ENCODE results near the gene CCL21.

DNA sequence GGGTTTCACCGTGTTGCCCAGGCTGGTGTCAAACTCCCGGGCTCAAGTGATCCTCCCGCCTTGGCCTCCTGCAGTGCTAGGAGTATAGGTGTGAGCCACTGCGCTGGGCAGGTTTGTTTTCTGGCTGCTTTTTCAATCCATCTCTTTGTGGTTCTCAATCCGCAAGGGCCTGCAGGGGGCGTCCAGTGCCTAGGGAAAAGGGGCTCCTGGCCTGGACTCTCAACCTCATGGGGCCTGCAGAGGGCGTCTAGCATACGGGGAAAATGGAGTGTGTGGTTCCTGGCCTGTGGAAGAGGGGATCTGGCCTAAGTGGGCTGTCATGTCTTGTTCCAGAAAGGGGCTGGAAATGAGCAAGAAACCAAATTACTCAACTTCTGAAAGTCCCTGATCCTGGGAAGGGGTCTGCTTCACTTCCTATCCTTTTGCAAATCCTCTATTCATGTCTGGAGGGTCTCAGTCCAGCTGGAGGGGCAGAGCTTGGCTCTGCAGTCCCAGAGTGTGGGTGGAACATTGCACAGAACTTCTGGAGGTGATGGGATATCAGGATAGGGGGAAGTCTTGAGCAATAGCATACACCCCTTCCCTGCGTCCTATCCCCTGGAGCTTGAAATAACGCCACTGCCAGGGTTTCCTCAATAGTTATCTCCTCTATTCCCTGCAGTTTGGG lies 34.8 kb downstream of the CCL21 start:
- no peak for TF ChIP-seq E2F5 (CRISPR knock-in tag; IDR thresholded peaks at IDR 0.05)
- TF ChIP-seq, protein P1, sequence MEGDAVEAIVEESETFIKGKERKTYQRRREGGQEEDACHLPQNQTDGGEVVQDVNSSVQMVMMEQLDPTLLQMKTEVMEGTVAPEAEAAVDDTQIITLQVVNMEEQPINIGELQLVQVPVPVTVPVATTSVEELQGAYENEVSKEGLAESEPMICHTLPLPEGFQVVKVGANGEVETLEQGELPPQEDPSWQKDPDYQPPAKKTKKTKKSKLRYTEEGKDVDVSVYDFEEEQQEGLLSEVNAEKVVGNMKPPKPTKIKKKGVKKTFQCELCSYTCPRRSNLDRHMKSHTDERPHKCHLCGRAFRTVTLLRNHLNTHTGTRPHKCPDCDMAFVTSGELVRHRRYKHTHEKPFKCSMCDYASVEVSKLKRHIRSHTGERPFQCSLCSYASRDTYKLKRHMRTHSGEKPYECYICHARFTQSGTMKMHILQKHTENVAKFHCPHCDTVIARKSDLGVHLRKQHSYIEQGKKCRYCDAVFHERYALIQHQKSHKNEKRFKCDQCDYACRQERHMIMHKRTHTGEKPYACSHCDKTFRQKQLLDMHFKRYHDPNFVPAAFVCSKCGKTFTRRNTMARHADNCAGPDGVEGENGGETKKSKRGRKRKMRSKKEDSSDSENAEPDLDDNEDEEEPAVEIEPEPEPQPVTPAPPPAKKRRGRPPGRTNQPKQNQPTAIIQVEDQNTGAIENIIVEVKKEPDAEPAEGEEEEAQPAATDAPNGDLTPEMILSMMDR (IDR thresholded peaks at IDR 0.05) = peak; percentile 52
- TF ChIP-seq ZBTB21 (CRISPR knock-in tag; IDR thresholded peaks at IDR 0.05; ENCODE audit: borderline replicate concordance) = no peak
- TF ChIP-seq CREM (CRISPR knock-in tag; IDR thresholded peaks at IDR 0.05) = no peak
- no peak for TF ChIP-seq JUN (CRISPR knock-in tag; IDR thresholded peaks at IDR 0.05)
- TF ChIP-seq ELF4 (CRISPR knock-in tag; IDR thresholded peaks at IDR 0.05; ENCODE audit: low read depth) = no peak
- TF ChIP-seq, protein P2, sequence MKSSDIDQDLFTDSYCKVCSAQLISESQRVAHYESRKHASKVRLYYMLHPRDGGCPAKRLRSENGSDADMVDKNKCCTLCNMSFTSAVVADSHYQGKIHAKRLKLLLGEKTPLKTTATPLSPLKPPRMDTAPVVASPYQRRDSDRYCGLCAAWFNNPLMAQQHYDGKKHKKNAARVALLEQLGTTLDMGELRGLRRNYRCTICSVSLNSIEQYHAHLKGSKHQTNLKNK (CRISPR knock-in tag; IDR thresholded peaks at IDR 0.05) = no peak
- TF ChIP-seq CDX4 (CRISPR knock-in tag; IDR thresholded peaks at IDR 0.05; ENCODE audit: borderline replicate concordance) = no peak
- TF ChIP-seq FOXK1 (CRISPR knock-in tag; IDR thresholded peaks at IDR 0.05) = no peak
- TF ChIP-seq ZSCAN18 (CRISPR knock-in tag; IDR thresholded peaks at IDR 0.05) = no peak
- TF ChIP-seq NFYB (CRISPR knock-in tag; conservative IDR thresholded peaks at IDR 0.05; ENCODE audit: low read depth) = no peak

Data from WTC11 (cell line).